H1 (cell line): Measurements from ENCODE around the gene SLC5A8. TPM values are rescaled to one million over a fixed set of nuclear protein-coding genes. Genes with fewer than 3 reads are reported as not detected.

Experiments used
- CHD7 ChIP-seq: fragments of 300-600 bp; sonication (generic); IDR thresholded peaks from 2 replicates; pipeline ENCODE4 v1.7.1; 2012; ENCODE audit warnings: low read length, moderate library complexity, mild to moderate bottlenecking, inconsistent platforms; ENCODE audit not compliant: insufficient replicate concordance
- EZH2 ChIP-seq: fragments of 200-600 bp; sonication (generic); IDR thresholded peaks from 2 replicates; pipeline ENCODE4 v1.7.1; 2012; ENCODE audit warnings: low read depth, mild to moderate bottlenecking, moderate library complexity, low read length, inconsistent platforms; ENCODE audit not compliant: severe bottlenecking
- FOSL1 ChIP-seq: IDR thresholded peaks from 2 replicates; pipeline ENCODE4 v1.6.1; 2011; ENCODE audit warnings: mild to moderate bottlenecking, low read depth, low read length, moderate library complexity; ENCODE audit not compliant: insufficient read depth
- GABPA ChIP-seq: IDR thresholded peaks from 2 replicates; pipeline ENCODE4 v1.6.1; 2011; ENCODE audit warnings: mild to moderate bottlenecking, low read length, moderate library complexity, borderline replicate concordance; ENCODE audit not compliant: insufficient read depth
- GTF2F1 ChIP-seq: IDR thresholded peaks from 2 replicates; pipeline ENCODE4 v1.6.1; 2012; ENCODE audit warnings: low read depth, low read length, improper control_type of control experiment, borderline replicate concordance
- KDM1A ChIP-seq: fragments of 200-600, 300-600 bp; sonication (generic); IDR thresholded peaks from 2 replicates; pipeline ENCODE4 v1.7.1; 2016; ENCODE audit warnings: mild to moderate bottlenecking, low read length, borderline replicate concordance
- MAFK ChIP-seq: IDR thresholded peaks from 2 replicates; pipeline ENCODE4 v1.6.1; 2012; ENCODE audit warnings: low read depth, mild to moderate bottlenecking, improper control_type of control experiment, low read length
- RBBP5 ChIP-seq: IDR thresholded peaks from 2 replicates; pipeline ENCODE4 v1.7.1; 2012; ENCODE audit warnings: low read depth, mild to moderate bottlenecking, inconsistent platforms, low read length, moderate library complexity, borderline replicate concordance
- RNF2 ChIP-seq: fragments of 200-900, 300-1000 bp; sonication (generic); IDR thresholded peaks from 2 replicates; pipeline ENCODE4 v1.7.1; 2016; ENCODE audit warnings: borderline replicate concordance, low read depth, mild to moderate bottlenecking, antibody characterized with exemption, low read length; ENCODE audit not compliant: poor library complexity, severe bottlenecking; ENCODE audit errors: missing control alignments
- SIX5 ChIP-seq: IDR thresholded peaks from 2 replicates; pipeline ENCODE4 v1.6.1; 2011; ENCODE audit warnings: mild to moderate bottlenecking, low read depth, low read length
- SRF ChIP-seq: IDR thresholded peaks from 2 replicates; pipeline ENCODE4 v1.6.1; 2011; ENCODE audit warnings: mild to moderate bottlenecking, low read depth, low read length, moderate library complexity
- TCF12 ChIP-seq: IDR thresholded peaks from 2 replicates; pipeline ENCODE4 v1.6.1; 2011; ENCODE audit warnings: low read depth, mild to moderate bottlenecking, low read length
- polyA plus RNA-seq, 7 experiments: library from polyadenylated mRNA; depleted of rRNA in 3 of 7; stranded (reverse) in 5 of 7; unstranded in 2 of 7; fragments of >200 nt in 5 of 7; fragments of 200-250 nt in 2 of 7; gene quantifications; 1 replicate in 5 of 7; 2 replicates in 1 of 7; 4 replicates in 1 of 7; pipeline versions ENCODE4 v1.2.1 to v1.2.3, GENCODE V29; 2011 to 2013; ENCODE audit warnings: missing spikeins in 2 of 7, mixed read lengths in 2 of 7
- total RNA-seq: library from RNA; stranded (reverse); fragmentation: NEBNext Ultra II Directional; extraction: Animal tissue kit (Norgen Biotek cat#: 25700); gene quantifications from 2 replicates; pipeline ENCODE4 v1.2.1, GENCODE V29; 2021

The SLC5A8 gene
- total and polyA plus RNA-seq, 2 of the 8 experiments (the other 6 are each of a cell fraction or from before 2014, with no cell fraction given): 0.11 to 0.21 TPM

GRCh38 chr12:101116911-101117310 is 93.1 kb downstream of the SLC5A8 start (continued):
- no peak for TF ChIP-seq CHD7
- no peak for TF ChIP-seq RBBP5
- TF ChIP-seq GTF2F1: no peak
- TF ChIP-seq FOSL1: no peak
- no peak for TF ChIP-seq TCF12
- TF ChIP-seq KDM1A: no peak
- no peak for TF ChIP-seq GABPA
- TF ChIP-seq RNF2: no peak
- no peak for TF ChIP-seq SIX5
- no peak for TF ChIP-seq MAFK
- no peak for TF ChIP-seq EZH2
- TF ChIP-seq SRF: no peak
